GM18517 (cell line): ENCODE data around the gene IGFL1.
"Not testable (repeated sequence)": the region's sequence is repeated elsewhere in the genome, so short reads cannot be mapped to it uniquely, and the experiment has no call there.

Source experiments
- ATAC-seq: cut with Tn5 transposase; IDR thresholded peaks from one replicate; pipeline ENCODE4 v1.9.1; 2021; ENCODE audit warnings: mild to moderate bottlenecking, moderate library complexity; ENCODE audit not compliant: unreplicated experiment

Gene IGFL1

DNA sequence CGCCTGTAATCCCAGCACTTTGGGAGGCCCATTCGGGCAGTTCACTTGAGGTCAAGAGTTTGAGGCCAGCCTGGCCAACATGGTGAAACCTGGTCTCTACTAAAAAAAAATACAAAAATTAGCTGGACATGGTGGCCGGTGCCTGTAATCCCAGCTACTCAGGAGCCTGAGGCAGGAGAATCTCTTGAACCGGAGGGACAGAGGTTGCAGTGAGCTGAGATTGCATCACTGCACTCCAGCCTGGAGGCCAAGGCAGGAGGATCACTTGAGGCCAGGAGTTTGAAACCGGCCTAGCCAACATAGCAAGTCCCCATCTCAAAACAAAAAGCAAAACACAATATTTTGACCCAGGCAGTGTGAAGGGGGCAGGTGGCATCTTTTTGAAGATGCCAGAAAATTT is 35.3 kb downstream of the IGFL1 start:
- not testable (repeated sequence) for ATAC-seq

GRCh38 chr19:46265217-46265828 is 35.8 kb downstream of the IGFL1 start:
- peak; percentile 52 for ATAC-seq

- no peak for ATAC-seq
Observed at GRCh38 chr19:46269101-46269500, 39.6 kb downstream of the IGFL1 start.

DNA sequence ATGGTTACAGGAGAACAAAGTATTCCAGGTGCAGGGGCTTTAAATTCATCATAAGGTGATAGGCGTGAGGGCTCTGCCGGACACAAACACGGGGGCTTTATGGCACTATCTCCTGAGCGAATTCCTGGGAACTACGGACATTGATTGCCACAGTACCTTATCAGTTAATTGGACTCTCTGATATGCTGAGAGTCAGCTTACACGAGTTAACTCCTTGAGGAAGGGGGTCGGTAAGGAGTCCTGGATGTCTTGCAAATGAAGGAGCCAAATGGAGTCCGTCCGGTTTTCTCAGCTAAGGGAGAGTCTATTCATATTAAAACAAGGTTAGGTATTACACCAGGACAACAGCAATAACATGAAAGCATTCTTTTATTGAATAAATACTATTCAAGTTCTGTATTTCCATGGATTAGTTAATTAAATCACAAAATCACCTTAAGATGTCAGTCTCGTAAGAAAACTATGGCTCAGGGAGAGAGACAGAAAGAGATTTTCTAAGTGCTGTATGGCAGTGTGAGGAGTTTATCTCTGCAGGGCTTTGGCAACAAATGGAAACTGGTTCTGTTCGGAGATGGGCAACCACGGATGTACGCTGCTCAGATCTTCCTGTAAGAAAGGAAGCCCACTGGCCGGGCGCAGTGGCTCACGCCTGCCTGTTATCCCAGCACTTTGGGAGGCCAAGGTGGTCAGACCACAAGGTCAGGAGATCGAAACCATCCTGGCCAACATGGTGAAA is 41.1 kb downstream of the IGFL1 start:
- no peak for ATAC-seq

GRCh38 chr19:46271481-46272197 is 42.1 kb downstream of the IGFL1 start:
- ATAC-seq, result no peak

DNA sequence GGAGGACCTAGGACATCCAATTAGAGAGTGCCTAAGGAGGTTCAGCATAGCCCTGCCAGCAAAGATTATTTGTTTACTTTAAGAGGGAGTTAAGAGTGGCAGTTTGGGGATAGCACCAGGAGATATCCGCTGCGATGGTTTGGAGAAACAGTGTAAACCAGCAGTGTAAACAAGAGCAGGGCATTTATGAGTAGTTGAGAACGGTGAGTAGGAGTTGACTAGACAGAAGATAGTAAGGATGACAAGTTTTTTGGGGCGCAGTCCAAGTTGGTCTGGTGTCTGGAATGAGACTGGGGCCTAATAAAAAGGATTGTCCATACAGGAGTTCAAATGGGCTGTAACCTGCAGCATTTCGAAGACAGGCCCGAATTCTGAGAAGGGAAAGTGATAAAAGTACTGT is 44.4 kb downstream of the IGFL1 start:
- ATAC-seq, result not testable (repeated sequence)

GRCh38 chr19:46279177-46279576 is 49.6 kb downstream of the IGFL1 start:
- ATAC-seq, result no peak
